HL-60 (cell line): ENCODE measurements around the gene EVI5L.

Source experiments
- DNase-seq, 2 experiments: peaks; one replicate each; pipeline ENCODE4 v3.0.0-alpha.2; 2010 to 2020; ENCODE audit warnings: low read depth in 1 of 2, low spot score in 1 of 2
- H3K27ac ChIP-seq: fragments of 250-450 bp; sonication (Bioruptor Pico); replicated peaks from 2 replicates; pipeline ENCODE4 v1.5.1; 2020; ENCODE audit warnings: mild to moderate bottlenecking, moderate library complexity
- H3K27me3 ChIP-seq: fragments of 250-450 bp; sonication (Bioruptor Pico); 2 replicates; pipeline ENCODE4 v1.5.1; 2021; ENCODE audit warnings: mild to moderate bottlenecking, moderate library complexity; ENCODE audit not compliant: insufficient read depth, poor library complexity, severe bottlenecking
- H3K4me3 ChIP-seq: replicated peaks from 2 replicates; pipeline ENCODE4 v1.5.1; 2011; ENCODE audit warnings: mild to moderate bottlenecking, control low read depth, low read length; ENCODE audit not compliant: insufficient read depth
- GABPA ChIP-seq: IDR thresholded peaks from 2 replicates; pipeline ENCODE4 v1.6.1; 2012; ENCODE audit warnings: low read depth
- POLR2AphosphoS5 ChIP-seq: IDR thresholded peaks from 2 replicates; pipeline ENCODE4 v1.6.1; 2012; ENCODE audit warnings: low read depth
- SPI1 ChIP-seq: IDR thresholded peaks from 2 replicates; pipeline ENCODE4 v1.6.1; 2012; ENCODE audit warnings: low read depth, mild to moderate bottlenecking, borderline replicate concordance
- TF ChIP-seq, protein P1 (sequence below): IDR thresholded peaks from one replicate; pipeline ENCODE4 v1.5.1; 2011; ENCODE audit warnings: low read length, control low read depth, inconsistent platforms; ENCODE audit not compliant: insufficient read depth
- TF ChIP-seq, protein P2 (sequence below): IDR thresholded peaks from 2 replicates; pipeline ENCODE4 v1.6.1; 2012; ENCODE audit warnings: low read depth; ENCODE audit not compliant: insufficient replicate concordance

The EVI5L gene

DNA sequence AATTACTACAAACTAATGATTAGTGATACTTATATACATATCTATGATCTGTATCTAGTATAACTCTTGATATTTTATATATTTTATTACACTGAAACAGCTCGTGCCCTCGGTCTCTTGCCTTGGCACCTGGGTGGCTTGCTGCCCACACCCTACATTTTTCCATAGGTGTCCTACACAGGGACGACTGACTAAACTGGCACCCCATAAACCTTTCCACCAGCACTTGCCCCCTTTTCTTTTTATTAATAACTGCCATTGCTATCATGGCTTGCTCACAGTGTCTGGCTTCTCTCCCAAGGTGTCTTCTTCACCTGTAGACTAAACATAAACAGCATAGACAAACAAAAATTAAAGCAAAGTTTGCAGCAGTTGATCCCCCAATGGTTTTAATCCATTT lies 36.5 kb upstream of the EVI5L start:
- Histone ChIP-seq H3K27me3 (peaks cover 10% of the 10 kb centered on the region), H3K27ac (no peak overlapping the region), H3K4me3 (no peak overlapping the region)
- TF ChIP-seq, protein P1, sequence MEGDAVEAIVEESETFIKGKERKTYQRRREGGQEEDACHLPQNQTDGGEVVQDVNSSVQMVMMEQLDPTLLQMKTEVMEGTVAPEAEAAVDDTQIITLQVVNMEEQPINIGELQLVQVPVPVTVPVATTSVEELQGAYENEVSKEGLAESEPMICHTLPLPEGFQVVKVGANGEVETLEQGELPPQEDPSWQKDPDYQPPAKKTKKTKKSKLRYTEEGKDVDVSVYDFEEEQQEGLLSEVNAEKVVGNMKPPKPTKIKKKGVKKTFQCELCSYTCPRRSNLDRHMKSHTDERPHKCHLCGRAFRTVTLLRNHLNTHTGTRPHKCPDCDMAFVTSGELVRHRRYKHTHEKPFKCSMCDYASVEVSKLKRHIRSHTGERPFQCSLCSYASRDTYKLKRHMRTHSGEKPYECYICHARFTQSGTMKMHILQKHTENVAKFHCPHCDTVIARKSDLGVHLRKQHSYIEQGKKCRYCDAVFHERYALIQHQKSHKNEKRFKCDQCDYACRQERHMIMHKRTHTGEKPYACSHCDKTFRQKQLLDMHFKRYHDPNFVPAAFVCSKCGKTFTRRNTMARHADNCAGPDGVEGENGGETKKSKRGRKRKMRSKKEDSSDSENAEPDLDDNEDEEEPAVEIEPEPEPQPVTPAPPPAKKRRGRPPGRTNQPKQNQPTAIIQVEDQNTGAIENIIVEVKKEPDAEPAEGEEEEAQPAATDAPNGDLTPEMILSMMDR: no peak
- TF ChIP-seq GABPA (no peak), SPI1 (no peak), POLR2AphosphoS5 (no peak)
- TF ChIP-seq, protein P2, sequence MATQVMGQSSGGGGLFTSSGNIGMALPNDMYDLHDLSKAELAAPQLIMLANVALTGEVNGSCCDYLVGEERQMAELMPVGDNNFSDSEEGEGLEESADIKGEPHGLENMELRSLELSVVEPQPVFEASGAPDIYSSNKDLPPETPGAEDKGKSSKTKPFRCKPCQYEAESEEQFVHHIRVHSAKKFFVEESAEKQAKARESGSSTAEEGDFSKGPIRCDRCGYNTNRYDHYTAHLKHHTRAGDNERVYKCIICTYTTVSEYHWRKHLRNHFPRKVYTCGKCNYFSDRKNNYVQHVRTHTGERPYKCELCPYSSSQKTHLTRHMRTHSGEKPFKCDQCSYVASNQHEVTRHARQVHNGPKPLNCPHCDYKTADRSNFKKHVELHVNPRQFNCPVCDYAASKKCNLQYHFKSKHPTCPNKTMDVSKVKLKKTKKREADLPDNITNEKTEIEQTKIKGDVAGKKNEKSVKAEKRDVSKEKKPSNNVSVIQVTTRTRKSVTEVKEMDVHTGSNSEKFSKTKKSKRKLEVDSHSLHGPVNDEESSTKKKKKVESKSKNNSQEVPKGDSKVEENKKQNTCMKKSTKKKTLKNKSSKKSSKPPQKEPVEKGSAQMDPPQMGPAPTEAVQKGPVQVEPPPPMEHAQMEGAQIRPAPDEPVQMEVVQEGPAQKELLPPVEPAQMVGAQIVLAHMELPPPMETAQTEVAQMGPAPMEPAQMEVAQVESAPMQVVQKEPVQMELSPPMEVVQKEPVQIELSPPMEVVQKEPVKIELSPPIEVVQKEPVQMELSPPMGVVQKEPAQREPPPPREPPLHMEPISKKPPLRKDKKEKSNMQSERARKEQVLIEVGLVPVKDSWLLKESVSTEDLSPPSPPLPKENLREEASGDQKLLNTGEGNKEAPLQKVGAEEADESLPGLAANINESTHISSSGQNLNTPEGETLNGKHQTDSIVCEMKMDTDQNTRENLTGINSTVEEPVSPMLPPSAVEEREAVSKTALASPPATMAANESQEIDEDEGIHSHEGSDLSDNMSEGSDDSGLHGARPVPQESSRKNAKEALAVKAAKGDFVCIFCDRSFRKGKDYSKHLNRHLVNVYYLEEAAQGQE: no peak
- no peak for DNase-seq

DNA sequence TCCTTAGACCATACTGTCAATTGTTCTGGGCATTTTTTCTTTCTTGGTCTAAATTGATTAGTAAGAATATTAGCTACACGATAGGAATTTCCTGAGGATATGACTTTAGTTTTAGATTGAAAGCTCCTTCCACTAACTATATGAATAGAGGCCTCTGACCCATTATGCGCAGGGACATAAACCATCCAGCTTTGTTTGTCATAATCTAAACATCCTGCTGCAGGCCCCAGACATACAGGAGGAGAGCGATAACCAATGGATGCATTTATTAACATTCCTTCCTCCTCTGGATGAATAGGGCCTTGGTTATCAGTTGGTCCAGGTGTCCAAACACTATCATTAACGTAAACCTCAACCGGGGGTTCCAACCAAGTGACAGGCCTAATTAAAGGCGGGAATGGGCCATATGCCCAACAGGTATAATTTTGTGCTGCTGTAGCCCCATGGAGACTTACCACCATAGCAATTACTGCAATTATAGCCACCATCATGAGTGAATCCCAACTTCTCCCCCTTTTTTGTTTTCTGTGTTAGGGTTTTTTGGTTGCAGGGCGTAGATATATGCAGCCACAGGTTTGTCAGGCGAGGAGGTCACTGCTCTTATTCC lies 34.4 kb upstream of the EVI5L start:
- no peak for DNase-seq
- H3K27ac ChIP-seq: no peak overlapping the region
- no peaks in the 10 kb centered on the region for H3K27me3 ChIP-seq
- no peak overlapping the region for H3K4me3 ChIP-seq
- TF ChIP-seq GABPA (no peak), POLR2AphosphoS5 (no peak), SPI1 (no peak)
- TF ChIP-seq, protein P1: no peak
- TF ChIP-seq, protein P2: no peak

DNA sequence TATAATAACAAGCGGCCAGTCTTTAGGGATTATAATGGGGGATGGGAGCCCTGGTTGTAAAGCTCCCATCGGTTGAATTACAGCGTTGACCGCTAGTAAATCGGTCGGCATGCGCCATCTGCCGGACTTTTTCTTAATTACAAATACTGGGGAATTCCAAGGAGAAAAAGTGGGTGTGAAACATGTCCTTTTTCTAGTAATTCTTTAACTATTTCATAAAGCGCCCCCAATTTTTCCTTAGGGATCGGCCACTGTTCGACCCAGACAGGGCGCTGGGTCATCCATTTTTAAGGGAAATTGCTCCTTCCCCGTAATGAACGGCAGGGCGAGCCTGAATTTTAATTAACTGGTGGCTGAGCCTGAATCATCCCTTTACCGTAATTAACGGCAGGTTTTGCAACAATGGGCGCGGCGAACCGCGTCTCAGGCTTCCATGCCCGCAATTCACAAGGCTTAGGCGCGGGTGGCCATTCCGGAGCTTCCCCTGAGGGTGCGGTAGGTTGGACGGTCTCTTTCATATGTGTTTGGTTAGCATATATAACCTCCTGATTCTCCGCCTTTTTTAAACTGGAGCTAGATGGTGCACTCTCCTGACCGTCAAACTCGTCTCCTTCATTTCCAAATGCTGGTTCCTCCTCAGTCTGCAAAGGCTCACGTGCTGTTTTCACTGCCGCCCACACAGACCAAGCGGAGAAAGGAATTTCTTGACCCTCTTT lies 30.2 kb upstream of the EVI5L start:
- Histone ChIP-seq H3K27ac (peak overlapping the region; percentile 81), H3K4me3 (peak overlapping the region; percentile 25), H3K27me3 (no peaks in the 10 kb centered on the region)
- TF ChIP-seq POLR2AphosphoS5 (peak; percentile 57), SPI1 (no peak)
- TF ChIP-seq, protein P1: peak; percentile 5
- DNase-seq: peak; percentile 54 to 84
